ENCODE results near the gene USP17L19.
"Not testable (repeated sequence)": the region's sequence is repeated elsewhere in the genome, so short reads cannot be mapped to it uniquely, and the experiment has no call there.

USP17L19 gene
- total RNA-seq = 0 reads per million in 4 donors

DNA sequence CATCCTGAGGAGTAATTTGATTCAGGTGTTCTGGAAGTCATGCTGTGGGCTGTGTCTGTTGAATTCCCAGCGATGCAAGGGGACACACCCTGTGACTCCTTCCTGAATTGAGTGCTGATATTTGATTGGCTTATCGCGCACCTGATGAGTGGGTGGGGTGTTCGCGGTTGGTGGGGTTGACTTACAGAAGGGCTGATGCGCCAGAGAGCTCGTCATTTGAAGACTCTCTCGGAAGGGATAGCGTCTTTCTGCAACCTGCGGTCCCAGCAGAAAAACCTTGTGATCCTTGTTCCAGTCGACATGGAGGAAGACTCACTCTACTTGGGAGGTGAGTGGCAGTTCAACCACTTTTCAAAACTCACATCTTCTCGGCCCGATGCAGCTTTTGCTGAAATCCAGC lies at the start of gene USP17L19:
Gene USP17L19 (plus strand): TSS at position 301 of the 400 bp plus-strand sequence. CDS start 0 bp downstream, at position 301.
- not testable (repeated sequence) for DNase-seq

DNA sequence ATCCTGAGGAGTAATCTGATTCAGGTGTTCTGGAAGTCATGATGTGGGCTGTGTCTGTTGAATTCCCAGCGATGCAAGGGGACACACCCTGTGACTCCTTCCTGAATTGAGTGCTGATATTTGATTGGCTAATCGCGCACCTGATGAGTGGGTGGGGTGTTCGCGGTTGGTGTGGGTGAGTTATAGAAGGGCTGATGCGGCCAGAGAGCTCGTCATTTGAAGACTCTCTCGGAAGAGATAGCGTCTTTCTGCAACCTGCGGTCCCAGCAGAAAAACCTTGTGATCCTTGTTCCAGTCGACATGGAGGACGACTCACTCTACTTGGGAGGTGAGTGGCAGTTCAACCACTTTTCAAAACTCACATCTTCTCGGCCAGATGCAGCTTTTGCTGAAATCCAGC lies 42.8 kb upstream of the USP17L19 start, which contains the start of gene USP17L10:
Gene USP17L10 (plus strand): TSS at position 301 of the 400 bp plus-strand sequence. CDS start 0 bp downstream, at position 301.
- not testable (repeated sequence) for DNase-seq

DNA sequence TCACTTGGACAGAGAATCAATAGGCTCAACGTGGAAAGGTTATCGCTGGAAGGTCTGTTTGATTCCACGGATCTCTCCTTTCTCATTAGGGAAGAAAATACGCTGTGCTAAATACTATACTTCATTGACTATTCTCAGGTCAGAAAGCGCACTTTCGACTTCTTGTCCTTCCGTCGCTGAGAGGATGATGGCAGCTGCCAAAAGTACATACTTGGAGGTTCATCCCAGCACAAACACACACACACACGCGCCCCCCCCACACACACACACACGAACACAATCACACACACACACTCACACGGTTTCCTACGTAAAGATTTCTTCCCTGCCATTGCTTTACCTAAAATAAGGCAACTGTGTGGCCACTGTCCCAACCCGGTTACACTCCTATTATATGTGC lies 38.5 kb upstream of the USP17L19 start:
- not testable (repeated sequence) for DNase-seq

DNA sequence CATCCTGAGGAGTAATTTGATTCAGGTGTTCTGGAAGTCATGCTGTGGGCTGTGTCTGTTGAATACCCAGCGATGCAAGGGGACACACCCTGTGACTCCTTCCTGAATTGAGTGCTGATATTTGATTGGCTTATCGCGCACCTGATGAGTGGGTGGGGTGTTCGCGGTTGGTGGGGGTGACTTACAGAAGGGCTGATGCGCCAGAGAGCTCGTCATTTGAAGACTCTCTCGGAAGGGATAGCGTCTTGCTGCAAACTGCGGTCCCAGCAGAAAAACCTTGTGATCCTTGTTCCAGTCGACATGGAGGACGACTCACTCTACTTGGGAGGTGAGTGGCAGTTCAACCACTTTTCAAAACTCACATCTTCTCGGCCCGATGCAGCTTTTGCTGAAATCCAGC lies 38.1 kb upstream of the USP17L19 start, which contains the start of gene USP17L11:
Gene USP17L11 (plus strand): TSS at position 301 of the 400 bp plus-strand sequence. CDS start 0 bp downstream, at position 301.
- DNase-seq = not testable (repeated sequence)

DNA sequence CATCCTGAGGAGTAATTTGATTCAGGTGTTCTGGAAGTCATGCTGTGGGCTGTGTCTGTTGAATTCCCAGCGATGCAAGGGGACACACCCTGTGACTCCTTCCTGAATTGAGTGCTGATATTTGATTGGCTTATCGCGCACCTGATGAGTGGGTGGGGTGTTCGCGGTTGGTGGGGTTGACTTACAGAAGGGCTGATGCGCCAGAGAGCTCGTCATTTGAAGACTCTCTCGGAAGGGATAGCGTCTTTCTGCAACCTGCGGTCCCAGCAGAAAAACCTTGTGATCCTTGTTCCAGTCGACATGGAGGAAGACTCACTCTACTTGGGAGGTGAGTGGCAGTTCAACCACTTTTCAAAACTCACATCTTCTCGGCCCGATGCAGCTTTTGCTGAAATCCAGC lies 33.3 kb upstream of the USP17L19 start, which contains the start of gene USP17L12:
Gene USP17L12 (plus strand): TSS at position 301 of the 400 bp plus-strand sequence. CDS start 0 bp downstream, at position 301.
- DNase-seq = not testable (repeated sequence)

DNA sequence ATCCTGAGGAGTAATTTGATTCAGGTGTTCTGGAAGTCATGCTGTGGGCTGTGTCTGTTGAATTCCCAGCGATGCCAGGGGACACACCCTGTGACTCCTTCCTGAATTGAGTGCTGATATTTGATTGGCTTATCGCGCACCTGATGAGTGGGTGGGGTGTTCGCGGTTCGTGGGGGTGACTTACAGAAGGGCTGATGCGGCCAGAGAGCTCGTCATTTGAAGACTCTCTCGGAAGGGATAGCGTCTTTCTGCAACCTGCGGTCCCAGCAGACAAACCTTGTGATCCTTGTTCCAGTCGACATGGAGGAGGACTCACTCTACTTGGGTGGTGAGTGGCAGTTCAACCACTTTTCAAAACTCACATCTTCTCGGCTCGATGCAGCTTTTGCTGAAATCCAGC lies 28.6 kb upstream of the USP17L19 start, which contains the start of gene USP17L13:
Gene USP17L13 (plus strand): TSS at position 301 of the 400 bp plus-strand sequence. CDS start 0 bp downstream, at position 301.
- not testable (repeated sequence) for DNase-seq

- DNase-seq = not testable (repeated sequence)
Measured at GRCh38 chr4:9230249-9230648, 22.9 kb upstream of the USP17L19 start.

GRCh38 chr4:9234085-9234484 lies 19.1 kb upstream of the USP17L19 start, which contains the start of gene USP17L15:
Gene USP17L15, plus strand, starts transcription at chr4:9234385. Its CDS starts 0 bp downstream, at chr4:9234385.
- DNase-seq = not testable (repeated sequence)

DNA sequence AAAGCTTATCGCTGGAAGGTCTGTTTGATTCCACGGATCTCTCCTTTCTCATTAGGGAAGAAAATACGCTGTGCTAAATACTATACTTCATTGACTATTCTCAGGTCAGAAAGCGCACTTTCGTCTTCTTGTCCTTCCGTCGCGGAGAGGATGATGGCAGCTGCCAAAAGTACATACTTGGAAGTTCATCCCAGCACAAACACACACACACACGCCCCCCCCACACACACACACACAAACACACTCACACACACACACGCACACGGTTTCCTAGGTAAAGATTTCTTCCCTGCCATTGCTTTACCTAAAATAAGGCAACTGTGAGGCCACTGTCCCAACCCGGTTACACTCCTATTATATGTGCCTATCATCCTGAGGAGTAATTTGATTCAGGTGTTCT lies 14.7 kb upstream of the USP17L19 start:
- not testable (repeated sequence) for DNase-seq

DNA sequence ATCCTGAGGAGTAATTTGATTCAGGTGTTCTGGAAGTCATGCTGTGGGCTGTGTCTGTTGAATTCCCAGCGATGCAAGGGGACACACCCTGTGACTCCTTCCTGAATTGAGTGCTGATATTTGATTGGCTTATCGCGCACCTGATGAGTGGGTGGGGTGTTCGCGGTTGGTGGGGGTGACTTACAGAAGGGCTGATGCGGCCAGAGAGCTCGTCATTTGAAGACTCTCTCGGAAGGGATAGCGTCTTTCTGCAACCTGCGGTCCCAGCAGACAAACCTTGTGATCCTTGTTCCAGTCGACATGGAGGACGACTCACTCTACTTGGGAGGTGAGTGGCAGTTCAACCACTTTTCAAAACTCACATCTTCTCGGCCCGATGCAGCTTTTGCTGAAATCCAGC lies 9.6 kb upstream of the USP17L19 start, which contains the start of gene USP17L17:
Gene USP17L17 (plus strand): TSS at position 301 of the 400 bp plus-strand sequence. CDS start 0 bp downstream, at position 301.
- not testable (repeated sequence) for DNase-seq

DNA sequence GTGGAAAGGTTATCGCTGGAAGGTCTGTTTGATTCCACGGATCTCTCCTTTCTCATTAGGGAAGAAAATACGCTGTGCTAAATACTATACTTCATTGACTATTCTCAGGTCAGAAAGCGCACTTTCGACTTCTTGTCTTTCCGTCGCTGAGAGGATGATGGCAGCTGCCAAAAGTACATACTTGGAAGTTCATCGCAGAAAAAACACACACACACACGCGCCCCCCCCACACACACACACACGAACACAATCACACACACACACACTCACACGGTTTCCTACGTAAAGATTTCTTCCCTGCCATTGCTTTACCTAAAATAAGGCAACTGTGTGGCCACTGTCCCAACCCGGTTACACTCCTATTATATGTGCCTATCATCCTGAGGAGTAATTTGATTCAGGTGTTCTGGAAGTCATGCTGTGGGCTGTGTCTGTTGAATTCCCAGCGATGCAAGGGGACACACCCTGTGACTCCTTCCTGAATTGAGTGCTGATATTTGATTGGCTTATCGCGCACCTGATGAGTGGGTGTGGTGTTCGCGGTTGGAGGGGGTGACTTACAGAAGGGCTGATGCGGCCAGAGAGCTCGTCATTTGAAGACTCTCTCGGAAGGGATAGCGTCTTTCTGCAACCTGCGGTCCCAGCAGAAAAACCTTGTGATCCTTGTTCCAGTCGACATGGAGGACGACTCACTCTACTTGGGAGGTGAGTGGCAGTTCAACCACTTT lies 5.1 kb upstream of the USP17L19 start, which contains the start of gene USP17L18:
Gene USP17L18 (plus strand): TSS at position 678 of the 728 bp plus-strand sequence. CDS start 0 bp downstream, at position 678.
- DNase-seq = peak in 2 of 5 donors; percentile 1 to 7

DNA sequence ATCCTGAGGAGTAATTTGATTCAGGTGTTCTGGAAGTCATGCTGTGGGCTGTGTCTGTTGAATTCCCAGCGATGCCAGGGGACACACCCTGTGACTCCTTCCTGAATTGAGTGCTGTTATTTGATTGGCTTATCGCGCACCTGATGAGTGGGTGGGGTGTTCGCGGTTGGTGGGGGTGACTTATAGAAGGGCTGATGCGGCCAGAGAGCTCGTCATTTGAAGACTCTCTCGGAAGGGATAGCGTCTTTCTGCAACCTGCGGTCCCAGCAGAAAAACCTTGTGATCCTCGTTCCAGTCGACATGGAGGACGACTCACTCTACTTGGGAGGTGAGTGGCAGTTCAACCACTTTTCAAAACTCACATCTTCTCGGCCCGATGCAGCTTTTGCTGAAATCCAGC lies 4.6 kb downstream of the USP17L19 start, which contains the start of gene USP17L20:
Gene USP17L20 (plus strand): TSS at position 301 of the 400 bp plus-strand sequence. CDS start 0 bp downstream, at position 301.
- DNase-seq = not testable (repeated sequence)

GRCh38 chr4:9262572-9262971 lies 9.4 kb downstream of the USP17L19 start, which contains the start of gene USP17L21:
Gene USP17L21, plus strand, starts transcription at chr4:9262872. Its CDS starts 0 bp downstream, at chr4:9262872.
- DNase-seq = not testable (repeated sequence)

DNA sequence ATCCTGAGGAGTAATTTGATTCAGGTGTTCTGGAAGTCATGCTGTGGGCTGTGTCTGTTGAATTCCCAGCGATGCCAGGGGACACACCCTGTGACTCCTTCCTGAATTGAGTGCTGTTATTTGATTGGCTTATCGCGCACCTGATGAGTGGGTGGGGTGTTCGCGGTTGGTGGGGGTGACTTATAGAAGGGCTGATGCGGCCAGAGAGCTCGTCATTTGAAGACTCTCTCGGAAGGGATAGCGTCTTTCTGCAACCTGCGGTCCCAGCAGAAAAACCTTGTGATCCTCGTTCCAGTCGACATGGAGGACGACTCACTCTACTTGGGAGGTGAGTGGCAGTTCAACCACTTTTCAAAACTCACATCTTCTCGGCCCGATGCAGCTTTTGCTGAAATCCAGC lies 14.1 kb downstream of the USP17L19 start, which contains the start of gene USP17L22:
Gene USP17L22 (plus strand): TSS at position 301 of the 400 bp plus-strand sequence. CDS start 0 bp downstream, at position 301.
- not testable (repeated sequence) for DNase-seq

DNA sequence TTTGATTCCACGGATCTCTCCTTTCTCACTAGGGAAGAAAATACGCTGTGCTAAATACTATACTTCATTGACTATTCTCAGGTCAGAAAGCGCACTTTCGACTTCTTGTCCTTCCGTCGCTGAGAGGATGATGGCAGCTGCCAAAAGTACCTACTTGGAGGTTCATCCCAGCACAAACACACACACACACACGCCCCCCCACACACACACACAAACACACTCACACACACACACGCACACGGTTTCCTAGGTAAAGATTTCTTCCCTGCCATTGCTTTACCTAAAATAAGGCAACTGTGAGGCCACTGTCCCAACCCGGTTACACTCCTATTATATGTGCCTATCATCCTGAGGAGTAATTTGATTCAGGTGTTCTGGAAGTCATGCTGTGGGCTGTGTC lies 18.5 kb downstream of the USP17L19 start:
- peak in 4 of 5 donors; percentile 3 to 21 (median 8) for DNase-seq

Measured in T-helper 1 cell (primary cell).